GM12892 (cell line): ENCODE data around the gene SPATA13.

Experiments used
- DNase-seq: peaks from one replicate; pipeline ENCODE4 v3.0.0; 2011; ENCODE audit not compliant: insufficient read length
- FAIRE-seq: peaks from 2 replicates; lab custom pipeline; 2011; peaks lifted over from hg19 to GRCh38; lab: Jason Lieb, UNC
- POLR2A ChIP-seq: IDR thresholded peaks from 2 replicates; pipeline ENCODE4 v1.6.1; 2011; ENCODE audit warnings: low read depth, low read length, control low read depth
- POLR2AphosphoS5 ChIP-seq: IDR thresholded peaks from 2 replicates; pipeline ENCODE4 v1.6.1; 2011; ENCODE audit warnings: low read depth, low read length, control low read depth
- TAF1 ChIP-seq: IDR thresholded peaks from 2 replicates; pipeline ENCODE4 v1.6.1; 2011; ENCODE audit warnings: low read depth, mild to moderate bottlenecking, control low read depth, low read length, borderline replicate concordance

The SPATA13 gene

DNA sequence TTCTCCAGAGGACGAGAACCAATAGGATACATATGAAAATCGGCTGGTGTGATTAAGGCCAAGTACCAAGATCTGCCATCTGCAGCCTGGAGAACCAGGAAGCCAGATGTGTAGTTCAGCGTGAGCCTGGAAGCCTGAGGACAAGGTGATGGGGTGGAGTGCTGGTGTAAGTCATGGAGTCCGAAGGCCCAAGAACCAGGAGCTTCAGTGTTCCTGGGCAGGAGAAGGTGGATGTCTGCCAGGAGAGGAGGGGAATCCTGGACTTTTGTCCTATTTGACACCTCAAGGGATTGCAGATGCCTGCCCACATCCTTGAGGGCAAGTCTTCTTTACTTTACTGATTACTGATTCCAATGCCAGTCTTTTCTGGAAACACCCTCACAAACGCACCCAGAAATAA is 71.5 kb downstream of the SPATA13 start:
- FAIRE-seq = no peak

GRCh38 chr13:24232474-24232873 is 72.0 kb downstream of the SPATA13 start:
- TF ChIP-seq POLR2A = no peak
- no peak for TF ChIP-seq POLR2AphosphoS5
- TF ChIP-seq TAF1 = no peak
- DNase-seq = no peak
- FAIRE-seq = no peak

More for the DNA sequence above, 71.5 kb downstream of the SPATA13 start:
- TF ChIP-seq POLR2A (no peak), POLR2AphosphoS5 (no peak), TAF1 (no peak)
- DNase-seq = no peak

DNA sequence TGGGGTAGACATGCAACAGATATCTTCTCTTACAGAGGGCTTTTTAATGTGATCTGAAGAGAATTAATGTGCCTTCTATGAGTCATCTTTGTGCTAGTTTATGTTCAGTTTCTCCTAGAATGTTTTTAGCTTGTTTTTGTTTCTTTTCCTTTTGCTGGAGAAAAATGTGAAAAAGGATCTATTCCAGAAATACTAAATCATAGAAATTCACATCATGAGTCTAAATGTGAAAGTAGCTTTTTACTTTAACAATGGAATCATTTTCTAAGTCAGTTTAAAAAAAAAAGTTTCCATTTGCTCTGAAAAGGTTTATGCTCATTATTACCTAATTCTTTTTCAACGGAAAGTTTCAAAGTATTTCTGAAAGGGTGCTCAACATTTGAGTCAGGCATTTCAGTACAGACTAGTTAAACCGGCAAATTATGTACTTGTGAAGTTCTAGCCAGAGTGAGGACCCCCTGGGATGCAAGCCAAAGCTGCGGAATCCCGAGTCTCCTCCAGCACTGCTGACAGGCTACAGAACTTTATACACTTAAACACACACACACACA is 72.9 kb downstream of the SPATA13 start:
- FAIRE-seq (no peak), DNase-seq (no peak)
- TF ChIP-seq POLR2AphosphoS5 (no peak), POLR2A (no peak), TAF1 (no peak)

DNA sequence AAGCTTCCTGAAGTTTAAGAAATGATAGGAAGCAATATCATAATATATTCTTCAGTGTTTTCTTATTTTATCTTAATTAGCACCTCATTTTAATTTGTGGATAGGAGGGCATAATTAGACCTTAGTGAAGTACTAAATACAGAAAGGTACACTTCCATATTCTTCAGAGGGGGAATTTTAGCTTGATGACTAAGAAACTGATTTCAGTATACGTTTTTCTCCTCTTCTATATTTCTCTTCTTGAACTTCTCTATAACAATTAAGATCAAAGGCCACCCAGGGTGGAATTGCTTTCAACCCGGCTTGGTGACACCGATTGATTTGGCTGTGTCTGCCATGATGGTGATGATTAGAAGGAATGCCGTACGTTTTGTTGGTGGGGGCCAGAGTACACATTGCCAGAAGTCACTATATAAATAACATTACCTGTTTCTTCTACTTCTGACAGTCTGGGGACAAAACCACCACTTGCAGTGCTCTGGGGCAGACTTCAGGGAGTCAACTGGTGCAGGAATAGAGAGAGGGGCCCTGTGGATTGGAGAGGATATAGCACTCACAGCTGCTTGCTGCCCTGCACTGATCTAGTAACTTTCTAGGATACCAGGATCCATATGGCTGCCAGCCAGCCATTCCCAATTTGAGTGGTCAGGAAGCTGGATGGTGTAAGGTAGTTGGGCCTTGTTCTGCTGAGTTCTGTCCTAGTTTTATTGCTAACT is 73.8 kb downstream of the SPATA13 start:
- DNase-seq (no peak), FAIRE-seq (no peak)

GRCh38 chr13:24237356-24237755 is 76.8 kb downstream of the SPATA13 start:
- FAIRE-seq = no peak
- no peak for DNase-seq
- no peak for TF ChIP-seq POLR2A
- TF ChIP-seq TAF1 = no peak
- no peak for TF ChIP-seq POLR2AphosphoS5

More for the DNA sequence above, 73.8 kb downstream of the SPATA13 start:
- TF ChIP-seq POLR2AphosphoS5 (no peak), TAF1 (no peak), POLR2A (no peak)

DNA sequence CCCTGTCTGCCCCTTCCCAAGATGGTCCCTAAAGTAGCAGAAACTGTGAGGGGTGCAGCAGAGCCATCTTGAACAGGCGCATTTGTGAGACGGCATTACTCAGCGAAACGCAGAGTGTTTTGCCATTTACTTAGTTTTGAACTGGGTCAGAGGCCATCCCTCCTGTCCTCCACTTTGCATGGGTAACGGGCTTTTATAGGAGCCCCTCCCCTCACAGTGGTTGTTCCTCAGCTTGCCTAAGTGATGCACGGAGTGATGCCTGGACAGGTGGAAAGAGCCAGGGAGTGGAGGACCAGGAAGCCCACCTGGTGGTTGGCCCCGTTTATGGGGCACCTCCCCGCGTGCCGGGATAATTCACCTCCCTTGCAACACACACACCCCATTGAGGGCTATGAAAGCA is 80.8 kb downstream of the SPATA13 start:
- TF ChIP-seq POLR2AphosphoS5 = no peak
- TF ChIP-seq TAF1 = no peak
- TF ChIP-seq POLR2A = no peak
- FAIRE-seq (no peak), DNase-seq (no peak)

DNA sequence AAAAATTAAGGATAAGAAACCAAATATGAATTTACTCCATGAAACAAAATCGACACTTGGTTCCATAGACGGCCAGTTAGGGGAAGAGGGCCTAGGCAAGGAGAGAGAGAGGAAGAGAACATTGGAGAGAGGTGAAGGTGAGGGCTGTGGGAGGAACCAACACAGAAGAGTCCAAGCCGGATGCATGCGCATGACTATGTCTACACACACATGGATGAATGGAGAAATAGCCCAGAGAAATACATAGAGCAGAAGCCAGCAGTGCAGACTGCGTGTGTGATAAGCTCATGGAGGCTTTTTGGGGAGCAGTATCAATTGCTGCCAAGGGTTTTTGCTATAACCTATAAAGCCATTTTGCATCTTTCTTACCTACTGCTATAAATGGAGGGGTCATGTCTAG is 81.6 kb downstream of the SPATA13 start:
- no peak for FAIRE-seq
- TF ChIP-seq POLR2A (no peak), TAF1 (no peak), POLR2AphosphoS5 (no peak)
- DNase-seq = no peak

DNA sequence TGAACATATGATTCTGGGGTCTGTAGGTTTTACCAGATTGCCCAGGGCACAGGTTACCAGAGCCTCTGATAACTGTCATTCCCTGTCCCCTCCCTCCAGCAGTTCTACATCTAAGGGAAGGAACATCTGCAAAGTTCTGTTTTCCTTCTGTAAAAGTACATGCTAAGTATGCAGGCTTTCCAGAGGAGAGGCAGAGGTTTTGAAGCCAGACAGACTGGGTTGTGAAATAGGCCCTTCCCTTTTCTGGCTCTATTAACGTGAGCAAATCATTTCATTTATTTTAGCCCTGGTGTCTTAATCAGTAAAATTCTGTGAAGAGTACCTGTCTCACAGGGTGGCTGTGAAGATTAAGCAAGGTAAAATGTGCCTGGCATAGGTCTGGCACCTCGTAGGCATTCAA is 82.8 kb downstream of the SPATA13 start:
- FAIRE-seq (no peak), DNase-seq (no peak)
- no peak for TF ChIP-seq POLR2AphosphoS5
- TF ChIP-seq POLR2A = no peak
- no peak for TF ChIP-seq TAF1

GRCh38 chr13:24244802-24245201 is 84.3 kb downstream of the SPATA13 start:
- TF ChIP-seq TAF1 = no peak
- DNase-seq (no peak), FAIRE-seq (no peak)

GRCh38 chr13:24247016-24247415 is 86.5 kb downstream of the SPATA13 start:
- FAIRE-seq (no peak), DNase-seq (no peak)
- no peak for TF ChIP-seq POLR2A
- TF ChIP-seq TAF1 = no peak
- TF ChIP-seq POLR2AphosphoS5 = no peak

DNA sequence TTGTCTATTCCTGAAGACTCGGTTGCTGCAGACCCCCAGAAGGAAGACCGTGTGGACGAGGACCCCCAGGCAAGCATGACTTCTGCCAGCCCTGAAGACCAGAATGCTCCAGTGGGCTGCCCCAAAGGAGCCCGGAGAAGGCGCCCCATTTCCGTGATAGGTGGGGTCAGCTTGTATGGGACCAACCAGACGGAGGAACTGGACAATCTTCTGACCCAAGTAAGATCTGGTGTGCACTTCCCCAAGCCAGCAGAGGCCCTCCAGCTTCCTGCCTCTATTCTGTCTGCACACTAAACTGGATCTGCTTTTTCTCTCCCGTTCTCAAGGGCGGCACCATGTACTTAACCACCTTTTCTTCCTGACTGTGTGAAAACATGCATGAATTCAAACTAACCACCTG is 89.1 kb downstream of the SPATA13 start:
- FAIRE-seq = no peak

DNA sequence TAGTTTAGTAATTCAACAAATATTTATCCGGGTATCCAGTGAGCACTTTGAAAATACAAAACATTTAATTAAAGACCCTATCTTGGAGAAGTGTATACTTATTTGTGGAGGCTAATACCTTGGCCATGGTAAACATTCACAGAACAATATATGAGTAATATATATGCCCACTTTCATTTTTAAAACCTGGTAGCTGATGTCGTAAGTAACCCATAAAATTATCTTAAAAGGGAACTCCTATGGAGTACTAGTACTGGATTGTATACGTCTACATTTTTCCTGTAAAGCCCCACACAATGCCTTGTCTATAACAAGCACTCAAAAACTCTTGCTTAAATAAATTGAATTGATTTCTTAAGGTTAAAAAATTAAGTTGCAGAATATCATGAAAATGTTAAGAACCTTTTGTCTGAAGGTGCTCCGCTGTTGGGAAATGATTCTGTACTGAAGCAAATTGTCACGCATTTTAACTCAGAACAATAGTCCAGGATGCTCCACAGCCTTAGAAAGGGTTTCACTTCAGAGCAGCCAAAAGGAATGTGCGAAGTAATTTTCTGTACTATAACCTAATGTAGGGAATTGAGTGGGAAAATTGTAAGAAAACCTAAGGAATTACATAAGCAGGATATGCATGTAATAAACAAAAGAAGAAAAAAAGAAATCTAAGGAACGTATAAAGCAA is 90.0 kb downstream of the SPATA13 start:
- FAIRE-seq = no peak
- DNase-seq = no peak
- TF ChIP-seq POLR2A (no peak), POLR2AphosphoS5 (no peak), TAF1 (no peak)

More for the DNA sequence above, 89.1 kb downstream of the SPATA13 start:
- DNase-seq = no peak
- no peak for TF ChIP-seq POLR2A
- TF ChIP-seq POLR2AphosphoS5 = no peak
- no peak for TF ChIP-seq TAF1
